ENCODE data around the gene COL26A1. TPM values are rescaled to one million over a fixed set of nuclear protein-coding genes. Genes with fewer than 3 reads are reported as not detected.

The COL26A1 gene
- polyA plus RNA-seq, 1 donor (not counting 4 experiments of a cell fraction or from before 2014, with no cell fraction given), result not detected

DNA sequence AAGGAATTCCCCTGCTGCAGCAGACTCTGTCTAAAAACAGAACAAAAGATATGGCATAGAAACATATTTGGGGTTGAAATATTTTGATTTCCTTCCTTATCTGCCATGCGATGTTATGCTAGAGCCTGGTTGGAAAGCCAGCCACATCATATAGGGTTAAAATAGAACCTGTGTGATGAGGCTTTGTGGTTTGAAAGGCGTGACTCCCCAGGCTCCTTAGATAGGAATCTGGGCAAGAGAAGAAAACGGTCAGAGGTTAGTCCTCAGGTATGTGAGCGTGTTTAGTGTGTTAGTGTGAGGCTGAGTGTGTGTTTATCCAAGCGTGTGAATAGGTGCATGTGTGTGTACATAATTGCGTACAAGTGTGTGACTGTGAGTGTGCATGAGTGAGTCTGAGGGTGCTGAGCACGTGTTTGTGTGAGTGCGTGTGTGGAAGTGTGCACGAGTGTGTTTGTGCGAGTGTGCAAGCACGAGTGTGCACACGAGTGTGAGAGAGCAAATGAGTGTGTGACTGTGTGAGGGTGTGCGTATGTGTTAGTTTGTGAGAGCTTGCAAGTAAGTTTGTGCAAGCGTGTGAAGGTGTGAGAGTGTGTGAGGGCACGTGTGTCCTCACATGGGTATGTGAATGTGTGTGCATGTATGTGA, 79.9 kb downstream of the COL26A1 start:
- Histone ChIP-seq H3K27ac (ENCODE audit: control insufficient read depth, insufficient read depth, low read length) (no peak overlapping the region), H3K27me3 (ENCODE audit: control insufficient read depth, extremely low read depth, insufficient read depth, low read length) (peaks cover 4% of the 10 kb centered on the region), H3K36me3 (ENCODE audit: control insufficient read depth in 2 of 2, extremely low read depth in 1 of 2, insufficient read depth in 2 of 2, low read length in 2 of 2) (no peaks in the 10 kb centered on the region), H3K9ac (ENCODE audit: control insufficient read depth, extremely low read depth, insufficient read depth, low read length) (no peak overlapping the region), H3K9me1 (ENCODE audit: control insufficient read depth, extremely low read depth, insufficient read depth, low read length) (no peaks in the 10 kb centered on the region), H3K4me1 (ENCODE audit: control insufficient read depth, extremely low read depth, insufficient read depth, low read length) (no peaks in the 10 kb centered on the region), H3K4me2 (ENCODE audit: control insufficient read depth, extremely low read depth, insufficient read depth, low read depth, low read length) (no peak overlapping the region), H4K20me1 (ENCODE audit: control insufficient read depth, extremely low read depth, insufficient read depth, low read length) (no peaks in the 10 kb centered on the region), H3K79me2 (ENCODE audit: control insufficient read depth, insufficient read depth, low read length) (no peaks in the 10 kb centered on the region), H2AFZ (ENCODE audit: control insufficient read depth, low read length) (no peak overlapping the region), H3K4me3 (ENCODE audit: control insufficient read depth in 2 of 3, extremely low read depth in 1 of 3, insufficient read depth in 2 of 3, low read depth in 1 of 3, low read length in 3 of 3) (no peak overlapping the region), H3K9me3 (ENCODE audit: control insufficient read depth, low read depth, low read length) (no peaks in the 10 kb centered on the region)
- TF ChIP-seq EZH2 (IDR thresholded peaks at IDR 0.05; ENCODE audit: low read length), result no peak
- TF ChIP-seq, protein P1, sequence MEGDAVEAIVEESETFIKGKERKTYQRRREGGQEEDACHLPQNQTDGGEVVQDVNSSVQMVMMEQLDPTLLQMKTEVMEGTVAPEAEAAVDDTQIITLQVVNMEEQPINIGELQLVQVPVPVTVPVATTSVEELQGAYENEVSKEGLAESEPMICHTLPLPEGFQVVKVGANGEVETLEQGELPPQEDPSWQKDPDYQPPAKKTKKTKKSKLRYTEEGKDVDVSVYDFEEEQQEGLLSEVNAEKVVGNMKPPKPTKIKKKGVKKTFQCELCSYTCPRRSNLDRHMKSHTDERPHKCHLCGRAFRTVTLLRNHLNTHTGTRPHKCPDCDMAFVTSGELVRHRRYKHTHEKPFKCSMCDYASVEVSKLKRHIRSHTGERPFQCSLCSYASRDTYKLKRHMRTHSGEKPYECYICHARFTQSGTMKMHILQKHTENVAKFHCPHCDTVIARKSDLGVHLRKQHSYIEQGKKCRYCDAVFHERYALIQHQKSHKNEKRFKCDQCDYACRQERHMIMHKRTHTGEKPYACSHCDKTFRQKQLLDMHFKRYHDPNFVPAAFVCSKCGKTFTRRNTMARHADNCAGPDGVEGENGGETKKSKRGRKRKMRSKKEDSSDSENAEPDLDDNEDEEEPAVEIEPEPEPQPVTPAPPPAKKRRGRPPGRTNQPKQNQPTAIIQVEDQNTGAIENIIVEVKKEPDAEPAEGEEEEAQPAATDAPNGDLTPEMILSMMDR (optimal IDR thresholded peaks at IDR 0.05 in 1 of 3, IDR thresholded peaks at IDR 0.05 in 1 of 3, conservative IDR thresholded peaks at IDR 0.05 in 1 of 3; ENCODE audit: extremely low read depth in 1 of 3, insufficient read depth in 2 of 3, low read length in 3 of 3), result no peak
- no peak for FAIRE-seq
- dilution Hi-C loops (cut with MboI; ENCODE audit: extremely low pct_ligation_motif_present, low sequenced_read_pairs), result no loop called here
- DNase-seq (ENCODE audit: low read depth, low spot score), result no peak

DNA sequence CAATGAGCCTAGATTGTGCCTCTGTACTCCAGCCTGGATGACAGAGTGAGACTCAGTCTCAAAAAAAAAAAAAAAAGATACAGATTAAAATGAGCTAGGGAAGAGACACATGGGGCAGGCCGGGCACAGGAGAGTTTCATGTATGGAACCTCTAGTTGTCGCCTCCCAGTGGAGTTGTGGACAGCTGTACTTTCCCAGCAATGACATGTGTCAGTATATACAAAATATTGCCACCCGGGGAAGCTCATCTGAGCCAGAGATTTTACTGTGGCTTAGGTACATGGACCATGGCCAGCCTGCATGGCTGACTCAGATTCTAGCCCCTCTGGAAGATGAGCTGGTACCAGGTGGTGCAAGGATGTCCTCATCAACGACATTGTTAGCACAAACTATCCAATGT, 87.4 kb downstream of the COL26A1 start:
- TF ChIP-seq EZH2 (IDR thresholded peaks at IDR 0.05; ENCODE audit: low read length), result no peak
- TF ChIP-seq, protein P1 (optimal IDR thresholded peaks at IDR 0.05 in 1 of 3, IDR thresholded peaks at IDR 0.05 in 1 of 3, conservative IDR thresholded peaks at IDR 0.05 in 1 of 3; ENCODE audit: extremely low read depth in 1 of 3, insufficient read depth in 2 of 3, low read length in 3 of 3), result no peak
- Histone ChIP-seq H2AFZ (ENCODE audit: control insufficient read depth, low read length) (no peak overlapping the region), H3K9ac (ENCODE audit: control insufficient read depth, extremely low read depth, insufficient read depth, low read length) (no peak overlapping the region), H4K20me1 (ENCODE audit: control insufficient read depth, extremely low read depth, insufficient read depth, low read length) (no peaks in the 10 kb centered on the region), H3K4me1 (ENCODE audit: control insufficient read depth, extremely low read depth, insufficient read depth, low read length) (no peaks in the 10 kb centered on the region), H3K36me3 (ENCODE audit: control insufficient read depth in 2 of 2, extremely low read depth in 1 of 2, insufficient read depth in 2 of 2, low read length in 2 of 2) (no peaks in the 10 kb centered on the region), H3K9me1 (ENCODE audit: control insufficient read depth, extremely low read depth, insufficient read depth, low read length) (no peaks in the 10 kb centered on the region), H3K27ac (ENCODE audit: control insufficient read depth, insufficient read depth, low read length) (no peak overlapping the region), H3K79me2 (ENCODE audit: control insufficient read depth, insufficient read depth, low read length) (no peaks in the 10 kb centered on the region), H3K4me2 (ENCODE audit: control insufficient read depth, extremely low read depth, insufficient read depth, low read depth, low read length) (no peak overlapping the region), H3K27me3 (ENCODE audit: control insufficient read depth, extremely low read depth, insufficient read depth, low read length) (peaks cover 19% of the 10 kb centered on the region), H3K9me3 (ENCODE audit: control insufficient read depth, low read depth, low read length) (no peaks in the 10 kb centered on the region), H3K4me3 (ENCODE audit: control insufficient read depth in 2 of 3, extremely low read depth in 1 of 3, insufficient read depth in 2 of 3, low read depth in 1 of 3, low read length in 3 of 3) (no peak overlapping the region)
- dilution Hi-C loops (cut with MboI; ENCODE audit: extremely low pct_ligation_motif_present, low sequenced_read_pairs), result no loop called here
- DNase-seq (ENCODE audit: low read depth, low spot score), result no peak
- no peak for FAIRE-seq

Measured in keratinocyte (primary cell).